GM12865 (cell line): ENCODE results near the gene ZNF718.
"Not testable (repeated sequence)": the region's sequence is repeated elsewhere in the genome, so short reads cannot be mapped to it uniquely, and the experiment has no call there.

Experiments
- DNase-seq: peaks from one replicate; pipeline ENCODE4 v3.0.0; 2010; ENCODE audit warnings: low read depth
- H3K4me3 ChIP-seq: 2 replicates; pipeline ENCODE4 v1.5.1; 2011; ENCODE audit warnings: mild to moderate bottlenecking, low read depth, low read length, control low read depth
- CTCF ChIP-seq: IDR thresholded peaks from 2 replicates; pipeline ENCODE4 v1.5.1; 2011; ENCODE audit warnings: low read length, control low read depth, low read depth, inconsistent platforms; ENCODE audit not compliant: insufficient read depth; ENCODE audit errors: missing control alignments

Gene ZNF718

GRCh38 chr4:121408-122084 is 2.8 kb upstream of the ZNF718 start:
- no peak overlapping the region for H3K4me3 ChIP-seq
- TF ChIP-seq CTCF, result no peak
- DNase-seq, result peak; percentile 32

- DNase-seq, result not testable (repeated sequence)
- H3K4me3 ChIP-seq, result peak overlapping the region; percentile 81
Measured at GRCh38 chr4:123922-124274, 403 bp upstream of the ZNF718 start.

GRCh38 chr4:125091-125771 is 930 bp downstream of the ZNF718 start:
- DNase-seq, result peak; percentile 56
- H3K4me3 ChIP-seq, result peak overlapping the region; percentile 81

GRCh38 chr4:125833-126232 is 1.5 kb downstream of the ZNF718 start:
- TF ChIP-seq CTCF, result no peak
- peak overlapping the region; percentile 81 for H3K4me3 ChIP-seq

More at GRCh38 chr4:125091-125771, 930 bp downstream of the ZNF718 start:
- no peak for TF ChIP-seq CTCF

GRCh38 chr4:132483-132882 is 8.2 kb downstream of the ZNF718 start:
- no peak for TF ChIP-seq CTCF

More at GRCh38 chr4:125833-126232, 1.5 kb downstream of the ZNF718 start:
- no peak for DNase-seq

GRCh38 chr4:138935-139334 is 14.6 kb downstream of the ZNF718 start:
- no peak for TF ChIP-seq CTCF

More at GRCh38 chr4:132483-132882, 8.2 kb downstream of the ZNF718 start:
- DNase-seq, result no peak
- no peak overlapping the region for H3K4me3 ChIP-seq

GRCh38 chr4:139691-140090 is 15.4 kb downstream of the ZNF718 start:
- no peak for DNase-seq
- no peak for TF ChIP-seq CTCF
- no peak overlapping the region for H3K4me3 ChIP-seq

More at GRCh38 chr4:138935-139334, 14.6 kb downstream of the ZNF718 start:
- DNase-seq, result no peak
- no peak overlapping the region for H3K4me3 ChIP-seq
